ENCODE results near the gene RAB14. TPM values are rescaled to one million over a fixed set of nuclear protein-coding genes. Genes with fewer than 3 reads are reported as not detected.

RAB14 gene
- total RNA-seq, 1 experiment from 2014 or later = 63.1 TPM

DNA sequence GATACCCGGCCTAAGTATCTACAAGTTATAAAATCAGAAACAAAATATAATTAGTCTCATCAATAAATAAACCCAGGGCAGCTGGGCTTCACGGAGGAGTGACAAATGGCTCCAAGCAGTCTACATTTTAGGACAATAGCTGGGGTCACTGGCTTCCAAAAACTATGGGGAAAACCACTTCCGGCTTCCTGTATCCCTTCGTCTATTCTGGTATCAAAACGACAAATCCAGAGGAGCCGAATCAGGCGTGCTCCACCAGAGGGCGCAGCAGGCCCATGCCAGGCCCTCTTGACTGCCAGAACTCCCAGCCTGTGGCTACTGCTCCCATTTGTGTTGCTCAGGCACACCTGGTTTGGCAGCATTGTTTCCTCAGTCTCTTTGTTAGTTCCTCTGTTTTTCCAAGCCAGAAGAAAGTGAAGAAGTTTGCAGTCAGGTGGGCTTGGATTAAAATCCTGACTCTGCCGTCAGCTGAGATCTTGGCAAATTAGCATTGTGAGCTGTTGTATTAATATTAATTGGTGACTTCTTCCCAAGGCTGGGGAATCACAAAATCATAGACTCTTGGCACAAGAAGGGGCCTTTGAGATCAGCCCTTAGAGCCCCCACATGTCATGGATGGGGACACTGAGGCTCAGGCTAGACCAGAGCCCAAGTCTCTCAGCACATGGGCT, 11.6 kb upstream of the RAB14 start:
- H3K9me3 ChIP-seq (ENCODE audit: control insufficient read depth in 1 of 2, insufficient read depth in 1 of 2, low read depth in 1 of 2, low read length in 2 of 2) = no peaks in the 10 kb centered on the region
- ChIA-PET POLR2A (interaction anchor here (1.3 to 2.1 kb wide), 2 partner anchors 11 to 92 kb away, joined by 3 to 5 read pairs; partner anchors contain the start of gene RAB14), CTCF (interaction anchor here (0.8 to 3.0 kb wide), 20 partner anchors 9 to 325 kb away, joined by 3 to 28 read pairs (median 4); partner anchors contain the start of genes GGTA1, GSN and RAB14), RAD21 (ENCODE audit: low non-redundant PET in 1 of 2, low total read pairs in 2 of 2, uncharacterized antibody in 2 of 2, unreplicated experiment in 2 of 2) (interaction anchor here (1.3 to 1.8 kb wide), 4 partner anchors 65 to 187 kb away, joined by 3 to 7 read pairs (median 4); no protein-coding TSS in a partner anchor)
- H3K27me3 ChIP-seq (ENCODE audit: insufficient read depth, low read length) = no peaks in the 10 kb centered on the region
- BruUV-seq (replicated peaks) = no TSS peak
- no peaks in the 10 kb centered on the region for H3K36me3 ChIP-seq (ENCODE audit: control insufficient read depth in 1 of 2, insufficient read depth in 2 of 2, low read length in 2 of 2)
- peaks cover 0 to 8% of the 10 kb centered on the region in 2 experiments; a peak in 2 of 4 replicates for H3K4me1 ChIP-seq (ENCODE audit: control insufficient read depth in 1 of 2, insufficient read depth in 2 of 2, low read length in 2 of 2)
- no peaks in the 10 kb centered on the region for H3K9me2 ChIP-seq (ENCODE audit: insufficient read depth)
- no peak overlapping the region for H3K9ac ChIP-seq (ENCODE audit: low read length)
- H3K4me3 ChIP-seq (replicated peaks in 1 of 2; ENCODE audit: low read depth in 1 of 2, low read length in 2 of 2) = no peak overlapping the region
- ATAC-seq = peak; percentile 98
- peak overlapping the region; percentile 97 for H2AFZ ChIP-seq (ENCODE audit: low read depth, low read length, poor library complexity, severe bottlenecking)
- no peaks in the 10 kb centered on the region for H3K79me2 ChIP-seq (ENCODE audit: insufficient read depth, low read length)
- H4K20me1 ChIP-seq (ENCODE audit: insufficient read depth) = no peaks in the 10 kb centered on the region
- intact Hi-C loops (cut with micrococcal nuclease) = loop anchor here (1.0 to 5.0 kb wide), 5 partner anchors 69 to 324 kb away; no protein-coding TSS in a partner anchor
- TF ChIP-seq ELF1 (IDR thresholded peaks at IDR 0.05; ENCODE audit: borderline replicate concordance, low read depth) (peak; percentile 77), SP1 (IDR thresholded peaks at IDR 0.05; ENCODE audit: low read depth) (no peak), TCF7L2 (IDR thresholded peaks at IDR 0.05; ENCODE audit: borderline replicate concordance, extremely low read depth, insufficient read depth, insufficient read length) (no peak), RAD21 (IDR thresholded peaks at IDR 0.05; ENCODE audit: low read depth) (peak; percentile 99), ZNF274 (IDR thresholded peaks at IDR 0.05; ENCODE audit: low read depth, low read length) (no peak)
- TF ChIP-seq, protein P1, sequence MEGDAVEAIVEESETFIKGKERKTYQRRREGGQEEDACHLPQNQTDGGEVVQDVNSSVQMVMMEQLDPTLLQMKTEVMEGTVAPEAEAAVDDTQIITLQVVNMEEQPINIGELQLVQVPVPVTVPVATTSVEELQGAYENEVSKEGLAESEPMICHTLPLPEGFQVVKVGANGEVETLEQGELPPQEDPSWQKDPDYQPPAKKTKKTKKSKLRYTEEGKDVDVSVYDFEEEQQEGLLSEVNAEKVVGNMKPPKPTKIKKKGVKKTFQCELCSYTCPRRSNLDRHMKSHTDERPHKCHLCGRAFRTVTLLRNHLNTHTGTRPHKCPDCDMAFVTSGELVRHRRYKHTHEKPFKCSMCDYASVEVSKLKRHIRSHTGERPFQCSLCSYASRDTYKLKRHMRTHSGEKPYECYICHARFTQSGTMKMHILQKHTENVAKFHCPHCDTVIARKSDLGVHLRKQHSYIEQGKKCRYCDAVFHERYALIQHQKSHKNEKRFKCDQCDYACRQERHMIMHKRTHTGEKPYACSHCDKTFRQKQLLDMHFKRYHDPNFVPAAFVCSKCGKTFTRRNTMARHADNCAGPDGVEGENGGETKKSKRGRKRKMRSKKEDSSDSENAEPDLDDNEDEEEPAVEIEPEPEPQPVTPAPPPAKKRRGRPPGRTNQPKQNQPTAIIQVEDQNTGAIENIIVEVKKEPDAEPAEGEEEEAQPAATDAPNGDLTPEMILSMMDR (IDR thresholded peaks at IDR 0.05 in 2 of 3, conservative IDR thresholded peaks at IDR 0.05 in 1 of 3; ENCODE audit: borderline replicate concordance in 1 of 3, insufficient read depth in 1 of 3, low read depth in 2 of 3, low read length in 2 of 3) = peak; percentile 94 to 96 (median 94)
- H3K4me2 ChIP-seq (ENCODE audit: low read length) = peak overlapping the region; percentile 49; the same call in 1 of the 2 replicates
- DNase-seq (ENCODE audit: low read depth, low spot score) = peak; percentile 77
- no peak overlapping the region for H3K27ac ChIP-seq (ENCODE audit: low read depth, low read length)

Measured in HCT116 (cell line).